B cell (primary cell): Measurements from ENCODE around the gene UNC13A. TPM values are rescaled to one million over a fixed set of nuclear protein-coding genes. Genes with fewer than 3 reads are reported as not detected.

Experiments
- ATAC-seq: fragments of 200-7000 bp; cut with Tn5 transposase; one replicate; pipeline ENCODE4 v1.10.0; 2021; ENCODE audit warnings: low read depth, mild to moderate bottlenecking, moderate number of reproducible peaks, moderate library complexity
- CTCF ChIA-PET: fragments of 350-600 bp; sonication (Branson Sonifier 250); formaldehyde crosslinking; loops from one replicate; lab custom pipeline; 2021; ENCODE audit warnings: antibody characterized with exemption, inconsistent platforms; lab: Charles Lee
- POLR2A ChIA-PET: fragments of 350-600 bp; sonication (Branson Sonifier 250); formaldehyde crosslinking; loops from one replicate; lab custom pipeline; 2021; ENCODE audit warnings: antibody characterized with exemption; lab: Charles Lee
- DNase-seq: peaks from one replicate; pipeline ENCODE4 v3.0.0; 2013
- H2AFZ ChIP-seq: 2 replicates; pipeline ENCODE4 v1.6.1; 2012; ENCODE audit warnings: mild to moderate bottlenecking, low read depth, low read length; ENCODE audit not compliant: insufficient read depth, poor library complexity, severe bottlenecking
- H3K27ac ChIP-seq, 2 donors: 1 replicate in 1 of 2; 2 replicates in 1 of 2; pipeline ENCODE4 v1.5.1; 2012 to 2013; ENCODE audit warnings: low read length in 2 of 2, mild to moderate bottlenecking in 2 of 2, moderate library complexity in 1 of 2
- H3K27me3 ChIP-seq, 4 experiments: fragments of 200-600 bp in 1 of 4; sonication (generic) in 1 of 4; replicated peaks in 1 of 4; 1 replicate in 2 of 4; 2 replicates in 2 of 4; pipeline versions ENCODE4 v1.6.1 to v1.7.0; 2013 to 2016; ENCODE audit warnings: low read length in 3 of 4, mild to moderate bottlenecking in 2 of 4, mixed read lengths in 1 of 4, moderate library complexity in 1 of 4; ENCODE audit not compliant: insufficient read depth in 4 of 4, control insufficient read depth in 3 of 4; ENCODE audit errors: control extremely low read depth in 1 of 4
- H3K36me3 ChIP-seq, 2 experiments: replicated peaks in 1 of 2; 1 replicate in 1 of 2; 2 replicates in 1 of 2; pipeline versions ENCODE4 v1.6.1 to v1.7.1; 2013; ENCODE audit warnings: low read length in 1 of 2; ENCODE audit not compliant: insufficient read depth in 2 of 2, control insufficient read depth in 1 of 2; ENCODE audit errors: control extremely low read depth in 1 of 2, extremely low read depth in 1 of 2
- H3K4me1 ChIP-seq, 2 donors: fragments of 200-600 bp in 1 of 2; sonication (generic) in 1 of 2; 1 replicate in 1 of 2; 2 replicates in 1 of 2; pipeline versions ENCODE4 v1.5.1 to v1.6.1; 2013 to 2017; ENCODE audit warnings: low read length in 2 of 2; ENCODE audit not compliant: control insufficient read depth in 2 of 2, insufficient read depth in 2 of 2
- H3K4me2 ChIP-seq: replicated peaks from 2 replicates; pipeline ENCODE3; 2012; ENCODE audit warnings: mild to moderate bottlenecking, low read depth, low read length; ENCODE audit not compliant: poor library complexity, severe bottlenecking
- H3K4me3 ChIP-seq, 5 experiments: fragments of 200-600 bp in 1 of 5; sonication (generic) in 1 of 5; 1 replicate in 3 of 5; 2 replicates in 2 of 5; pipeline versions ENCODE4 v1.5.1 to v1.7.0; 2011 to 2016; ENCODE audit warnings: low read length in 4 of 5, mild to moderate bottlenecking in 4 of 5, low read depth in 2 of 5, control low read depth in 1 of 5, moderate library complexity in 1 of 5; ENCODE audit not compliant: insufficient read depth in 1 of 5; ENCODE audit errors: control extremely low read depth in 1 of 5, extremely low read depth in 1 of 5
- H3K79me2 ChIP-seq: fragments of 200-600 bp; sonication (generic); one replicate; pipeline ENCODE4 v1.6.0; 2016; ENCODE audit warnings: low read length; ENCODE audit not compliant: control insufficient read depth, insufficient read depth
- H3K9ac ChIP-seq: fragments of 200-600 bp; sonication (generic); 2 replicates; pipeline ENCODE4 v1.6.1; 2017; ENCODE audit warnings: mild to moderate bottlenecking, low read length, moderate library complexity
- H3K9me3 ChIP-seq, 3 donors: one replicate each; pipeline versions ENCODE4 v1.6.1 to v1.7.1; 2013; ENCODE audit warnings: low read length in 2 of 3; ENCODE audit not compliant: control insufficient read depth in 2 of 3, insufficient read depth in 1 of 3; ENCODE audit errors: control extremely low read depth in 1 of 3
- H4K20me1 ChIP-seq: 2 replicates; pipeline ENCODE4 v1.6.0; 2012; ENCODE audit warnings: mild to moderate bottlenecking, low read length; ENCODE audit not compliant: insufficient read depth, control insufficient read depth, poor library complexity, severe bottlenecking
- H3K27ac Mint-ChIP-seq: one replicate; pipeline ENCODE4 v1.8.0; 2021; ENCODE audit warnings: mixed read lengths
- H3K27me3 Mint-ChIP-seq: one replicate; pipeline ENCODE4 v1.8.0; 2021; ENCODE audit warnings: mixed read lengths
- H3K4me1 Mint-ChIP-seq: one replicate; pipeline ENCODE4 v1.8.0; 2021; ENCODE audit warnings: mixed read lengths
- H3K4me3 Mint-ChIP-seq: one replicate; pipeline ENCODE4 v1.8.0; 2021; ENCODE audit warnings: mixed read lengths
- H3K9me3 Mint-ChIP-seq: one replicate; pipeline ENCODE4 v1.8.0; 2022; ENCODE audit warnings: mixed read lengths; ENCODE audit not compliant: insufficient read depth
- CTCF ChIP-seq: fragments of 200-600 bp; IDR thresholded peaks from one replicate; pipeline ENCODE4 v1.8.0; 2022; ENCODE audit warnings: antibody characterized with exemption, mild to moderate bottlenecking
- EZH2 ChIP-seq: IDR thresholded peaks from 2 replicates; pipeline ENCODE4 v1.6.1; 2012; ENCODE audit warnings: borderline replicate concordance, low read depth, mild to moderate bottlenecking, moderate library complexity, low read length; ENCODE audit not compliant: insufficient read depth, poor library complexity, severe bottlenecking
- WGBS: methylation state at CpG from one replicate; pipeline ENCODE4 v1.1.5; 2013; ENCODE audit warnings: missing lambda C conversion rate; ENCODE audit not compliant: insufficient coverage; 5-methylcytosine and 5-hydroxymethylcytosine counted together
- intact Hi-C: fragments of 100-400 bp; cut with micrococcal nuclease; formaldehyde crosslinking; loops from one replicate; pipeline ENCODE4 v1.10.0; 2022
- polyA plus RNA-seq: library from polyadenylated mRNA; depleted of rRNA; stranded (reverse); fragments of >200 nt; gene quantifications from 2 replicates; pipeline ENCODE4 v1.2.3, GENCODE V29; 2012
- total RNA-seq, 2 donors: library from RNA; stranded (reverse); fragments of 120-200 nt in 1 of 2; gene quantifications; 1 replicate in 1 of 2; 2 replicates in 1 of 2; pipeline versions ENCODE4 v1.2.3 to v1.2.4, GENCODE V29; 2013 to 2022

UNC13A gene
- total and polyA plus RNA-seq, 2 donors (not counting 1 experiment from before 2014, with no cell fraction given): 0.10 TPM; not detected in 1

- peak overlapping the region; percentile 69 for H2AFZ ChIP-seq
- H4K20me1 ChIP-seq: no peaks in the 10 kb centered on the region
- Mint-ChIP-seq H3K4me3 (peak overlapping the region; percentile 85), H3K27me3 (peaks cover 33% of the 10 kb centered on the region), H3K27ac (peak overlapping the region; percentile 72), H3K4me1 (peaks cover 22% of the 10 kb centered on the region), H3K9me3 (no peaks in the 10 kb centered on the region)
- no peaks in the 10 kb centered on the region for H3K36me3 ChIP-seq
- H3K9ac ChIP-seq: peak overlapping the region; percentile 54
- peaks cover 0 to 33% (median 10%) of the 10 kb centered on the region in 4 experiments for H3K27me3 ChIP-seq
- peak overlapping the region; percentile 86 for H3K4me2 ChIP-seq
- DNase-seq: peak; percentile 96
- WGBS: under 1% methylated on average over 85 of the region's 85 CpGs
- ChIA-PET CTCF (interaction anchor here (0.8 to 3.0 kb wide), 11 partner anchors 21 to 253 kb away, joined by 3 to 15 read pairs (median 4); partner anchors contain the start of gene RPL18A), POLR2A (interaction anchor here (0.6 to 1.3 kb wide), 5 partner anchors 16 to 439 kb away, joined by 3 read pairs; no protein-coding TSS in a partner anchor)
- intact Hi-C loops: loop anchor here (1.0 to 10.0 kb wide), 3 partner anchors 137 to 249 kb away; partner anchors contain the start of gene FCHO1
- ATAC-seq: peak; percentile 90
- H3K4me3 ChIP-seq: peak overlapping the region in 4 of 5 experiments; percentile 33 to 60 (median 46)
- no peak for TF ChIP-seq EZH2
- peak; percentile 94 for TF ChIP-seq CTCF
- peak overlapping the region; percentile 18 to 44 for H3K27ac ChIP-seq
- H3K79me2 ChIP-seq: no peaks in the 10 kb centered on the region
- peaks cover 0 to 24% (median 0%) of the 10 kb centered on the region in 3 donors for H3K9me3 ChIP-seq
- H3K4me1 ChIP-seq: peaks cover 11 to 12% of the 10 kb centered on the region in 2 donors
Observed at GRCh38 chr19:17605761-17606589, 82.2 kb downstream of the UNC13A start.
